Stimulated activated CD8-positive, alpha-beta memory T cell treated with anti-CD3 and anti-CD28 coated beads, Interleukin-7, amount 100 ng/mL, for 4 hours (primary cell): ENCODE measurements around the gene NAA40.

Source experiments
- DNase-seq, 2 donors: peaks; one replicate each; pipeline ENCODE4 v3.0.0-alpha.2; 2020; ENCODE audit warnings: low read depth in 2 of 2

Gene NAA40

GRCh38 chr11:63986156-63986931 lies 47.5 kb downstream of the NAA40 start, which contains the start of gene OTUB1:
Gene OTUB1 (plus strand): TSS chr11:63986438. CDS start chr11:63986457, 19 bp downstream.
- peak; percentile 78 to 83 for DNase-seq

- no peak for DNase-seq
These were observed 48.2 kb downstream of the NAA40 start for GRCh38 chr11:63986932-63987513.

GRCh38 chr11:63991558-63991957 lies 52.8 kb downstream of the NAA40 start:
- no peak for DNase-seq

GRCh38 chr11:63993100-63993499 lies 54.3 kb downstream of the NAA40 start:
- no peak for DNase-seq

- DNase-seq = no peak
These were observed 55.2 kb downstream of the NAA40 start for GRCh38 chr11:63993993-63994392.

DNA sequence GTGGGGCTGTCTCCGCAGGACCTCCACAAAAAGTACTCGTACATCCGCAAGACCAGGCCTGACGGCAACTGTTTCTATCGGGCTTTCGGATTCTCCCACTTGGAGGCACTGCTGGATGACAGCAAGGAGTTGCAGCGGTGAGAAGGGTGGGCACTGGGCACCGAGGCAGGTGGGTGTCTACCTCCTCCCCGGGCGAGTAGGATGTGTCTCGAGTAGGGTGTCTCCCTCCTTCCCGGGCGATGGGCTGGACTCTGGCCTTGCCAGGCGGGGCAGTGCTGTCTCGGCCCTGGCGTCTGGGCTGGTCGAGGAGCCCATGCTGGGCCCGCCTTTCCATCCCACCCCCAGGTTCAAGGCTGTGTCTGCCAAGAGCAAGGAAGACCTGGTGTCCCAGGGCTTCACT lies 57.7 kb downstream of the NAA40 start:
- no peak for DNase-seq

- no peak for DNase-seq
These were observed 58.4 kb downstream of the NAA40 start for GRCh38 chr11:63997104-63997700.

- DNase-seq = no peak
These were observed 59.1 kb downstream of the NAA40 start for GRCh38 chr11:63997801-63998337.

GRCh38 chr11:63998558-63999348 lies 60.0 kb downstream of the NAA40 start:
- no peak for DNase-seq

DNA sequence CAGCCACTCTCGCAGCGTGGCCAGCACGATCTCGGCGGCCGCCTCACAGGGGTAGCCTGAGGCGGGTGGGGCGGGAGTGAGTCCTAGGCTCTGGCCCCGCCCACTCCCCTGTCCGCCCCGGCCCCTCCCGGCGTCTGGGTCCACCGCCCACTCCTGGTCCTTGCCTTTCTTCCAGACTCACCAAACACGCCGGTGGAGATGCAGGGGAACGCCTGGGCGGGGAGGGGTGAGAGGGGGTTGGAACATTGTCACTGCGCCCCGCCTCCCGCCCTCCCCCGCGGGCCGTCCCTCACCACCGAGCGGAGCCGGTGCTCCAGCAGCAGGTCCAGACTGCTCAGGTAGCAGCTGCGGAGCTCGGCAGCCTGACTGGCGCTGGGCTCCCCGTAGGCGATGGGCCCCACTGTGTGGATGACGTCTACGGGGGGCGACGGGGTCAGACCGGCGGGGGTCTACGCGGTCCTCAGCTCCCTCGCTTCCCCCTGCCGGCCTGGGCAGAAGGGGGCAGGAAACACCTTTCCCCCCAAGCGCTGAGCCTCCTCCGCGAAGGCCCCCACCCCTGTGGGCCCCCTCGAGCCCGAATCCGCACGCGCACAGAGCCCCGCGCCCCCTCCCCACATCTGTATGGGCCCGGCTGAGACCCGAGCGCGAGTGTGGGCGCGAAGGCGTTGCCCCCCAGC lies 60.7 kb downstream of the NAA40 start:
- DNase-seq = peak; percentile 35 to 63

GRCh38 chr11:64000026-64000739 lies 61.4 kb downstream of the NAA40 start:
- DNase-seq = peak in 1 of 2 donors; percentile 61

DNA sequence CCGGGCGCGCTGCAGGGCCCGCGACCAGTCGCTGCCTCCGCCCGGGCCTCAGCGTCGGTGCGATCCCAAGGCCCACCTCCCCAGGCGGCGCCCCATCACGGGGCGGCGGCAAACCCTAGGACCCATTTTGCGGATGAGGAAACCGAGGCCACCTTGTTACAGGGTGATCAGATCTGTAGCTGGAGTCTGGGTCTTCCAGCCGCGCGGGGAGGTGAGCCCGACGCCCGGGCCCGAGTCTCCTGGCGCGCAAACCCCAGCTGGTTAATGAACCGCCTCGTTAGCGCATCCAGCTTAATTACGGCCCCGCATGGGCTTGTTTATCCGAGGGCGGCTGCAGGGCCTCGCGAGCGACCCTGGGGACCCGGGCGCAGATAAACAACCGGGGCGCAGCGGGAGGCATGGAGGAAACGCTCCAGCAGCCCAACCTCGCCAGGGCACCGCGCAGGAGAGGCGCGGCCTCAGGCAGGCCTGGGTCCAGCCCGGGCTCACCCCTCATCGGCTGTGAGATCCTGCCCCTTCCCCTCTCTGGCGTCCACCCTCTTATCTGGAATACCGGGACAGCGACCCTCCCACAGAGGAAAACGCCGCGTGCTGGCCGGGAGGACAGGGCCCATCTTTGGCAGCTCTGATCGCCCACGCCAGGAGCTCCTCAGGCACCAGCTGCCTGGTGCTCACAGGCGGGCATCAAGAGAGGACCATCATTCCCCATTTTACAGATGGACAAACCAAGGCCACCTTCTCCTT lies 62.1 kb downstream of the NAA40 start:
- no peak for DNase-seq

- no peak for DNase-seq
These were observed 63.0 kb downstream of the NAA40 start for GRCh38 chr11:64001484-64002420.

GRCh38 chr11:64003807-64004589 lies 65.2 kb downstream of the NAA40 start:
- no peak for DNase-seq

GRCh38 chr11:64004590-64004984 lies 65.8 kb downstream of the NAA40 start:
- DNase-seq = no peak

DNA sequence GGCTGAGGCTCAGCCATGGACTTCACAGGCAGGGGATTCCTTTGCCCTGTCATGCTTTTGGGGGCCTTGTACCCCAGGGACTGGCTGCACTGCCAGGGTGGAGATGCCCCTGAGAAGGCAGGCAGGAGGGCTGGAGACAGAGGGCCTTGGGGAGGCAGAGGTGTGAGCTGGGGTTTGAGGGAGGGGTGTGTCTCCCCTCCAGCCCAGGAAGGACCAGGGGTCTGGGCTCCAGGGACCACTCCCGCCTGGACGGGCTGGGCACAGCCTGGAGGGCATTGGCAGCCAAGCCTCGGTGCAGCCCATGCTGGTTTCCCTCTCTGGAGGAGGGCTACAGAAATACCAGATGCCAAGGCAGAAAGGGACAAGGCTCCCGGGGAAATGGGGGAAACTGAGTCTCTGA lies 66.9 kb downstream of the NAA40 start:
- no peak for DNase-seq

DNA sequence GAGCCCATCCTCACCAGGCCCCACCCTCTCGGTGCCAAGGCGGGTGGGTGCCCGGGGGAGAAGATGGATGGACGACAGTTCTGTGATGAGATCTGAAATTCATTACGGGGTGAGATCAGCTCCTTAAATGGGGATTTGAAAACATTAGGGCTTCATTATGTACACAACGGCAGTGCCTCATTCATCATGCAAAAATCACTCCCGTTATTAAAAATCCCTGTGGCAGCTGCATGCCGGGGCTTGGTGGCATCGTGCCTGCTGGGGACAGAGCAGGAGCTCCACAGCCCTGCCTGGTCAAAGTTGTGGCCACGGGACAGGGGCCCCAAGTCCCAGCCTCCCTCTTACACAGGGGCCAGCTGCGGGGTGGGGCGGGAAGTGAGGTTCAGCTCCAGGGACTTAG lies 67.6 kb downstream of the NAA40 start:
- no peak for DNase-seq
